ENCODE data around the gene DVL1.
"Not testable (repeated sequence)": the region's sequence is repeated elsewhere in the genome, so short reads cannot be mapped to it uniquely, and the experiment has no call there.

The DVL1 gene

GRCh38 chr1:1324524-1325287, 24.5 kb downstream of the DVL1 start, which contains the start of the genes CPTP and INTS11:
CPTP (plus strand) TSS chr1:1324802; CDS start chr1:1326911, 2,109 bp downstream.
INTS11 (minus strand) TSS chr1:1324660; CDS start chr1:1324608, 52 bp downstream.
- peaks cover 15% of the 10 kb centered on the region for H3K4me1 Mint-ChIP-seq
- ATAC-seq (ENCODE audit: low read depth) (peak; percentile 90), DNase-seq (ENCODE audit: low spot score in 2 of 2) (peak; percentile 90 to 94)
- peak within 1 kb of the TSS; percentile 95 for H3K4me3 Mint-ChIP-seq
- H3K9me3 Mint-ChIP-seq, result no peaks in the 10 kb centered on the region
- H3K27me3 Mint-ChIP-seq, result no peaks in the 10 kb centered on the region
- peak within 1 kb of the TSS; percentile 88 for H3K27ac Mint-ChIP-seq
- H3K36me3 Mint-ChIP-seq, result peaks cover 2% of the 10 kb centered on the region

- ATAC-seq (ENCODE audit: low read depth), result peak; percentile 36
Observed at GRCh38 chr1:1324084-1324523, 25.1 kb downstream of the DVL1 start.

GRCh38 chr1:1322952-1323351, 26.3 kb downstream of the DVL1 start:
- Mint-ChIP-seq H3K36me3 (peaks cover 4% of the 10 kb centered on the region), H3K4me3 (peak overlapping the region; percentile 88), H3K9me3 (no peaks in the 10 kb centered on the region), H3K27ac (peak overlapping the region; percentile 55), H3K4me1 (peaks cover 12% of the 10 kb centered on the region), H3K27me3 (no peaks in the 10 kb centered on the region)
- no peak for DNase-seq (ENCODE audit: low spot score in 2 of 2)
- no peak for ATAC-seq (ENCODE audit: low read depth)

More at GRCh38 chr1:1324084-1324523, 25.1 kb downstream of the DVL1 start:
- peak overlapping the region; percentile 95 for H3K4me3 Mint-ChIP-seq
- no peak for DNase-seq (ENCODE audit: low spot score in 2 of 2)
- H3K4me1 Mint-ChIP-seq, result peaks cover 12% of the 10 kb centered on the region
- H3K27me3 Mint-ChIP-seq, result no peaks in the 10 kb centered on the region
- H3K36me3 Mint-ChIP-seq, result peaks cover 4% of the 10 kb centered on the region
- H3K27ac Mint-ChIP-seq, result peak overlapping the region; percentile 88
- no peaks in the 10 kb centered on the region for H3K9me3 Mint-ChIP-seq

GRCh38 chr1:1322418-1322817, 26.8 kb downstream of the DVL1 start:
- no peaks in the 10 kb centered on the region for H3K27me3 Mint-ChIP-seq

GRCh38 chr1:1321477-1321876, 27.7 kb downstream of the DVL1 start:
- DNase-seq (ENCODE audit: low spot score in 2 of 2) (no peak), ATAC-seq (ENCODE audit: low read depth) (no peak)
- Mint-ChIP-seq H3K9me3 (no peaks in the 10 kb centered on the region), H3K4me1 (peaks cover 12% of the 10 kb centered on the region), H3K27ac (no peak overlapping the region), H3K4me3 (no peak overlapping the region), H3K27me3 (no peaks in the 10 kb centered on the region), H3K36me3 (peaks cover 7% of the 10 kb centered on the region)

More at GRCh38 chr1:1322418-1322817, 26.8 kb downstream of the DVL1 start:
- ATAC-seq (ENCODE audit: low read depth), result no peak
- peak overlapping the region; percentile 55 for H3K27ac Mint-ChIP-seq
- H3K36me3 Mint-ChIP-seq, result peaks cover 5% of the 10 kb centered on the region
- peak overlapping the region; percentile 83 for H3K4me3 Mint-ChIP-seq
- no peak for DNase-seq (ENCODE audit: low spot score in 2 of 2)
- H3K4me1 Mint-ChIP-seq, result peaks cover 12% of the 10 kb centered on the region
- no peaks in the 10 kb centered on the region for H3K9me3 Mint-ChIP-seq

GRCh38 chr1:1320666-1321448, 28.4 kb downstream of the DVL1 start:
- no peak for ATAC-seq (ENCODE audit: low read depth)
- no peaks in the 10 kb centered on the region for H3K27me3 Mint-ChIP-seq
- no peaks in the 10 kb centered on the region for H3K9me3 Mint-ChIP-seq
- H3K36me3 Mint-ChIP-seq, result peaks cover 7% of the 10 kb centered on the region
- no peak for DNase-seq (ENCODE audit: low spot score in 2 of 2)
- H3K4me1 Mint-ChIP-seq, result peaks cover 10% of the 10 kb centered on the region
- no peak overlapping the region for H3K4me3 Mint-ChIP-seq
- no peak overlapping the region for H3K27ac Mint-ChIP-seq

GRCh38 chr1:1319646-1319941, 29.6 kb downstream of the DVL1 start:
- peaks cover 10% of the 10 kb centered on the region for H3K36me3 Mint-ChIP-seq
- H3K4me1 Mint-ChIP-seq, result peaks cover 10% of the 10 kb centered on the region
- H3K27me3 Mint-ChIP-seq, result no peaks in the 10 kb centered on the region
- ATAC-seq (ENCODE audit: low read depth) (no peak), DNase-seq (ENCODE audit: low spot score in 2 of 2) (no peak)
- no peak overlapping the region for H3K27ac Mint-ChIP-seq
- H3K4me3 Mint-ChIP-seq, result no peak overlapping the region
- no peaks in the 10 kb centered on the region for H3K9me3 Mint-ChIP-seq

- ATAC-seq (ENCODE audit: low read depth), result no peak
- Mint-ChIP-seq H3K27me3 (no peaks in the 10 kb centered on the region), H3K27ac (no peak overlapping the region), H3K4me3 (no peak overlapping the region), H3K36me3 (peaks cover 10% of the 10 kb centered on the region), H3K4me1 (peaks cover 10% of the 10 kb centered on the region), H3K9me3 (no peaks in the 10 kb centered on the region)
- no peak for DNase-seq (ENCODE audit: low spot score in 2 of 2)
Observed at GRCh38 chr1:1318777-1319645, 30.2 kb downstream of the DVL1 start.

- Mint-ChIP-seq H3K36me3 (peaks cover 12% of the 10 kb centered on the region), H3K4me3 (no peak overlapping the region), H3K27ac (no peak overlapping the region), H3K27me3 (no peaks in the 10 kb centered on the region), H3K9me3 (no peaks in the 10 kb centered on the region), H3K4me1 (peaks cover 5% of the 10 kb centered on the region)
- DNase-seq (ENCODE audit: low spot score in 2 of 2), result no peak
- ATAC-seq (ENCODE audit: low read depth), result no peak
Observed at GRCh38 chr1:1318131-1318652, 31.0 kb downstream of the DVL1 start.

GRCh38 chr1:1317420-1317819, 31.8 kb downstream of the DVL1 start:
- ATAC-seq (ENCODE audit: low read depth) (no peak), DNase-seq (ENCODE audit: low spot score in 2 of 2) (no peak)
- Mint-ChIP-seq H3K27ac (no peak overlapping the region), H3K27me3 (no peaks in the 10 kb centered on the region), H3K4me1 (peaks cover 4% of the 10 kb centered on the region), H3K9me3 (no peaks in the 10 kb centered on the region), H3K4me3 (no peak overlapping the region), H3K36me3 (peaks cover 12% of the 10 kb centered on the region)

- H3K4me3 Mint-ChIP-seq; H3K36me3 Mint-ChIP-seq; DNase-seq (ENCODE audit: low spot score in 2 of 2); ATAC-seq (ENCODE audit: low read depth); H3K27ac Mint-ChIP-seq; H3K27me3 Mint-ChIP-seq; H3K9me3 Mint-ChIP-seq; H3K4me1 Mint-ChIP-seq: not testable (repeated sequence)
Observed at GRCh38 chr1:1316199-1316598, 33.0 kb downstream of the DVL1 start.

GRCh38 chr1:1315435-1315954, 33.7 kb downstream of the DVL1 start:
- Mint-ChIP-seq H3K27ac (no peak overlapping the region), H3K4me3 (no peak overlapping the region), H3K36me3 (peaks cover 9% of the 10 kb centered on the region), H3K27me3 (no peaks in the 10 kb centered on the region), H3K4me1 (no peaks in the 10 kb centered on the region), H3K9me3 (no peaks in the 10 kb centered on the region)
- DNase-seq (ENCODE audit: low spot score in 2 of 2) (no peak), ATAC-seq (ENCODE audit: low read depth) (no peak)

GRCh38 chr1:1314678-1315335, 34.4 kb downstream of the DVL1 start:
- no peak for DNase-seq (ENCODE audit: low spot score in 2 of 2)
- H3K4me3 Mint-ChIP-seq, result no peak overlapping the region
- no peaks in the 10 kb centered on the region for H3K4me1 Mint-ChIP-seq
- H3K27me3 Mint-ChIP-seq, result no peaks in the 10 kb centered on the region
- H3K9me3 Mint-ChIP-seq, result no peaks in the 10 kb centered on the region
- H3K36me3 Mint-ChIP-seq, result peaks cover 9% of the 10 kb centered on the region
- no peak for ATAC-seq (ENCODE audit: low read depth)
- H3K27ac Mint-ChIP-seq, result no peak overlapping the region

Data from memory B cell (primary cell).